PFSK-1 (cell line): ENCODE measurements around the gene SLC12A9.

Experiments
- FOXP2 ChIP-seq: optimal IDR thresholded peaks from 2 replicates; pipeline ENCODE3; 2011; ENCODE audit warnings: borderline replicate concordance, control low read depth, inconsistent platforms; ENCODE audit not compliant: insufficient read depth; ENCODE audit errors: extremely low read length, extremely low read depth
- POLR2AphosphoS5 ChIP-seq: IDR thresholded peaks from 2 replicates; pipeline ENCODE4 v1.6.1; 2012; ENCODE audit warnings: low read depth, mild to moderate bottlenecking, control low read depth, low read length, moderate library complexity
- REST ChIP-seq, 2 experiments: IDR thresholded peaks; 2 replicates each; pipeline versions ENCODE4 v1.6.1 to v1.8.0; 2011 to 2012; ENCODE audit warnings: low read depth in 2 of 2, low read length in 2 of 2, control low read depth in 1 of 2, inconsistent platforms in 1 of 2, mild to moderate bottlenecking in 1 of 2, moderate library complexity in 1 of 2; ENCODE audit not compliant: insufficient read depth in 1 of 2
- SIN3A ChIP-seq: IDR thresholded peaks from 2 replicates; pipeline ENCODE4 v1.6.1; 2012; ENCODE audit warnings: mild to moderate bottlenecking, low read length, moderate library complexity, borderline replicate concordance; ENCODE audit not compliant: insufficient read depth
- TAF1 ChIP-seq: IDR thresholded peaks from 2 replicates; pipeline ENCODE4 v1.6.1; 2012; ENCODE audit warnings: low read length, control low read depth, borderline replicate concordance; ENCODE audit not compliant: insufficient read depth

The SLC12A9 gene

GRCh38 chr7:100818825-100819224, 33.7 kb upstream of the SLC12A9 start:
- no peak for TF ChIP-seq FOXP2
- TF ChIP-seq POLR2AphosphoS5 = no peak
- no peak for TF ChIP-seq REST (IDR thresholded peaks at IDR 0.05; ENCODE audit: insufficient read depth in 1 of 2, low read depth in 2 of 2, low read length in 2 of 2)
- no peak for TF ChIP-seq TAF1
- no peak for TF ChIP-seq SIN3A

- TF ChIP-seq POLR2AphosphoS5 (no peak), REST (IDR thresholded peaks at IDR 0.05; ENCODE audit: insufficient read depth in 1 of 2, low read depth in 2 of 2, low read length in 2 of 2) (no peak), TAF1 (no peak), FOXP2 (no peak), SIN3A (no peak)
Observed at GRCh38 chr7:100819586-100819985, 32.9 kb upstream of the SLC12A9 start.

- TF ChIP-seq SIN3A (no peak), POLR2AphosphoS5 (no peak), REST (IDR thresholded peaks at IDR 0.05; ENCODE audit: insufficient read depth in 1 of 2, low read depth in 2 of 2, low read length in 2 of 2) (no peak), TAF1 (no peak), FOXP2 (no peak)
Observed at GRCh38 chr7:100822236-100823139, 30.0 kb upstream of the SLC12A9 start.

- TF ChIP-seq FOXP2 (no peak), TAF1 (no peak), REST (IDR thresholded peaks at IDR 0.05; ENCODE audit: insufficient read depth in 1 of 2, low read depth in 2 of 2, low read length in 2 of 2) (no peak), POLR2AphosphoS5 (no peak), SIN3A (no peak)
Observed at GRCh38 chr7:100823140-100823525, 29.4 kb upstream of the SLC12A9 start.
